Stimulated activated CD4-positive, alpha-beta T cell treated with anti-CD3 and anti-CD28 coated beads, Interleukin-12 subunit alpha, Interleukin-12 subunit beta, amount 100 ng/mL, for 4 hours (primary cell): Measurements from ENCODE around the gene ITPRIPL1.
"Not testable (repeated sequence)": the region's sequence is repeated elsewhere in the genome, so short reads cannot be mapped to it uniquely, and the experiment has no call there.

ENCODE experiments used
- DNase-seq: peaks from one replicate; pipeline ENCODE4 v3.0.0-alpha.2; 2020

The ITPRIPL1 gene, protein sequence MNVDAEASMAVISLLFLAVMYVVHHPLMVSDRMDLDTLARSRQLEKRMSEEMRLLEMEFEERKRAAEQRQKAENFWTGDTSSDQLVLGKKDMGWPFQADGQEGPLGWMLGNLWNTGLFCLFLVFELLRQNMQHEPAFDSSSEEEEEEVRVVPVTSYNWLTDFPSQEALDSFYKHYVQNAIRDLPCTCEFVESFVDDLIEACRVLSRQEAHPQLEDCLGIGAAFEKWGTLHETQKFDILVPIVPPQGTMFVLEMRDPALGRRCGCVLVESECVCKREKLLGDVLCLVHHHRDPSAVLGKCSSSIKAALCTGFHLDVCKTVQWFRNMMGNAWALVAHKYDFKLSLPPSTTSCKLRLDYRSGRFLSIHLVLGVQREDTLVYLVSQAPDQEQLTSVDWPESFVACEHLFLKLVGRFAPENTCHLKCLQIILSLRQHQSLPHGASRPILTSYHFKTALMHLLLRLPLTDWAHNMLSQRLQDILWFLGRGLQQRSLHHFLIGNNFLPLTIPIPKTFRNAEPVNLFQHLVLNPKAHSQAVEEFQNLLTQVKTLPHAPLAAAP

DNA sequence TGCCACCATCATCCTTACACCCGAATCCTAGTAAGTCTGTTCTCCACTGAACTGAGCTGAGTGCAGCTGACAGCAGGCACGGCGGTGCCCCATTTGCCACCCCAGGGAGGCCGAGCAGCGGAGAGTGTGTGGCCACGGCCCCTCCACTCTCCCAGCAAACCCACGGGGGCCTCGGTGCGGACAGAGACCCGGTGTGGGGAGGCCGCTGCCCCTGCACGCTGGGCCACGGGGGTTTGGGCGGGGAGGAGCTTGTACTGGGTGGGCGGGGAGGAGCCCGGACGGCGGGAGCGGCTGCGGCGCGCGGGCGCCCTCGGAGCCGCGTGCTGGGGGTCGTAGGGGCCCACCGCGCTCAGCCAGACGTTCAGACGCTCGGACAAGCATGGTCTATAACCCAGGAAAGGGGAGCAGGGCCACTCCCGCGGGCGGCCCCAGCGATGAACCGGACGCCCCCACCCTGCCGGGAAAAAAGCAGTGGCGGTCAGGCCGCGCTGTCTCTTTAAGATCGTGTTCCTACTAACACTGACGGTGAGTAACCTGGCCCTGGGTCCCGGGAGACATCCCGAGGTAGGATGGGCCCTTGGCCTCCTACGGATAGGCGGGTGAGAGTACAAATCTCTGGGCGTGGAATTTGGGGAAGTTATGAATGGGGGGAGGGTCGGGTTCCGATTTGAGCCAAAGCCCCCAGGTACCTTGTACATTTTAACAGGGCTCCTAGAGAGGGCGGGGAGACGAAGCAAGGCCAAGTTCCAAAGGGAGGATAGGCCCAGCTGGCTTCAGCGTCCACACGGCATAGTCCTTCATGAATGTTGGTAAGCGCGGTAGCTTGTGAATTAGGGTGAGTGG is at the start of gene ITPRIPL1:
TSS of gene ITPRIPL1 (plus strand) at position 277 of the 843 bp plus-strand sequence. CDS start at position 800, 523 bp downstream.
- peak; percentile 44 for DNase-seq

GRCh38 chr2:96276787-96277499 is 48.2 kb upstream of the ITPRIPL1 start:
- DNase-seq: no peak

- DNase-seq: no peak
These were observed 37.8 kb upstream of the ITPRIPL1 start for GRCh38 chr2:96287273-96287856.

DNA sequence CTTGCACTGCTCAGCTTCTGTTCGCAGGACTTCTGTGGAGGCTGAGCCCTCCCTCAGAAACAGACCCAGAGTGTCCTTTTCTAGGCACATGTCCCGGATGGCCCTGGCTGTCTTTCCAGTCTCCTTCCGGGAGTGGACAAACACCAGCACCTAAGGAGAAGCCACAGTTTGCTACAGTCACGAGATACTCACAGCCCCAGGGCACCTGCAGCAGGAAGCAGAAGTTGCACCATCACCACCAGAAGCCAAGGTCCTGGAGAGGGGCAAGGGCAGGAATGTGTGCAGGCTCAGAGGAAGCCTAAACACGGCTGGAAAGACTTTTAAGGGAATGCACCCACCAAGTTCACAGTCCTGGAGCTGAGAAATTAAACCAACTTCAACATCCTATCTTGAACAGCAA is 33.4 kb upstream of the ITPRIPL1 start:
- DNase-seq: no peak

DNA sequence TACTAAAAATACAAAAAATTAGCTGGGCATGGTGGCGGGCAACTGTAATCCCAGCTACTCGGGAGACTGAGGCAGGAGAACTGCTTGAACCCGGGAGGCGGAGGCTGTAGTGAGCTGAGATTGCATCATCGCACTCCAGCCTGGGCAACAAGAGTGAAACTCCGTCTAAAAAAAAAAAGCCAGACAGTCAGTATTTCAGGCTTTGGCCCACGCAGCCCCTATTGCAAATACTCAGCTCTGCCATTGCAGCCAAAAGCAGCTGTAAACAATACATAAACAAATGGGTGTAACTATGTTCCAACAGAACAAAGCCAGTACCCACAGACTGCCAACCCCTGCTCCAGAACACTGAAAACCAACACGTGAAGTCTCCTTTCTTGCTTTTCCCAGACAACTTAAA is 30.8 kb upstream of the ITPRIPL1 start:
- not testable (repeated sequence) for DNase-seq

DNA sequence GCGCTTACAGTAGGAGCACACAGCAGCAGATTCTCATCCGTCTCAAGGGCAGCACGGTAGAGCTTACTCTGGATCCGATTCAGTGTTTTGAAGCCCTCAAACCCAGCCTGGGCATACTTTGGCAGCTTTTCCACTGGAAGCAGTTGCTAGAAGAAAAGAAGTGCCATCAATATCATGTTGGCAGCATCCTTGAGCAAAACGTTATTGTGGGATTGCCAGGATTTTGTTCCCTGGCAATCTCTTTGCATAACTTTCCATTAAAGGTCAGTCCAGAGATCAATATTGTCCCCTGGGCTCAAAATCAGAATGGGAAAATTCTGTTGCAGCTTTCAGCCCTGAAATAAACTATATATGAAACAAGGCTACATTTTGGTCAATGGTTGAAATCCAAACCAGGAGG is 28.2 kb upstream of the ITPRIPL1 start:
- no peak for DNase-seq

DNA sequence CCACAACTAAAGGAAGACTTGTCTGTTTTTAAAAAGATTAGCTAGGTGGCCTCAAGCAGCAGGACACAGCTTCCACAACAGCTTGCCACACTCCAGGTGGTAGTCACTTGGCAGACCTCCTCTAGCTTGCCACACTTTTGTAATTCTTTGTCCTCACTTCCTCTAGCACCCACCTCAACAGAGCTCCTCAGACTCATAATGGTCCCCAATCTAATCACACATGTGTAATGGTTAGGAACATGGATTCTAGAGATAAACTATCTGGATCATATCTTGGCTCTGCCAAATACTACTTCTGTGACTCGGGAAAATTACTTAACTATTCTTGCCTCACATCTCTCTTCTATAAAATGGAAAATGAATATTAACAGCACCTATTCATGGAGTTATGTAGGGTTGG is 23.3 kb upstream of the ITPRIPL1 start:
- no peak for DNase-seq

DNA sequence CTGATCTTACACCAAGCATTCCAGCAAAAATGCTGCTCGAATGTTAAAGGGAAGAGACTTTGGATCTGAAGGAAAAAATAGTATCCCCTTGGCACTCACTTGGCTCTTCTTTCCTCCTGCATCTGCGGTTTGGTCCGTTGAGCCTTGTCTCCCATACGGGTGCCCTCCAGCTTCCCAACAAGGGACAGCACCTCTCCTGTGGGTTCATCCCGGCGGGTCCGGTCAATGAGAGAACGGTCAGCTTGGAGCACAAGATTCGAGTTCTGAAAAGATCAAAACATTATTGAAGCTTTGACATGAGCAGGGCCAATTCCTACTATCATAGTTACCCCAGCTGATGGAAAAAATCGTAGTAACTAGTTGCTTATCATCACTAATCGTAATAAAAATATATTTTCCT is 20.5 kb upstream of the ITPRIPL1 start:
- DNase-seq: no peak

DNA sequence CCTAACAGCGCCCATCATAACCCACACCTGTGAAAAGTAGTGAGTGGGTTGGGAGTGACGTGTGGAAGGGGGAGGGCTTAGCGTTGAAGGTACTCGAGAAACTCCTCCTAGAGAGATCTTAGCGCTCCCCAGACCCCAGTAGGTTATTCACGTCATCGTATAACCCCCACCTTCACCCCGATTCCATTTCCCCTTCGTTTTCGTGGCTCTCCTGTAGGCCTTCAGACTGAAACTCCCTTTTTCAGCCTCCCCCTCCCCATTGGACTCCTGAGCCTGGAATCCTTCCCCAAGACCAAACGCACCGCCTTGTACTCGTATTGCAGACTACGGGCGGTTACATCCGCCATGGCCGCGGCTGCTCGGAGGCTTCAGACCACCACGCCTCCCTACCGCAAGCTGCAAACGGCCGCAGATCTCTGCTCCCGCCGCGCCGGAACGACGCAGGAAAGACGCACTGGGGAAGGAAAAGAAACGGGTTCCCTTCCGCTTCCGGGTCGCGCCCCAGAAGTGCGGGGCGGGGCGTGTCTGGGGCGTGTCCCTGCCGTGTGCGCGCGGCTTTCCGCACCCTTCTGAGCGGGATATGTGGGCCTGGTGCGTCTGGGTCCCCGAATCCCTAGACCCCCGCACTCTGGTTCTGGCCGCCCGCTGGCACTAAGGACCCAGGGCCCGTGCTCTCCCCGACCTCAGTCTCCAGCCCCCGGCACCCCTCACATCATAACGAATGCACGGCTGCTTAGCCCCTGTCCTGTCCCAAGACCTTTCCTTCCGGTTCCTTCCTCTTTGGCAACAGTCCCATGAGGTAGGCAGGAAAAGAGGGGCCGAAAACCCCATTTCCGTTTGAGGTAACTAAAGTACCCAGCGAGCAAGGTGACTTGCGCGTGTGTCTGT is 19.8 kb upstream of the ITPRIPL1 start, which contains the start of gene SNRNP200:
TSS of gene SNRNP200 (minus strand) at position 456 of the 888 bp plus-strand sequence. CDS start at position 347, 109 bp downstream.
- peak; percentile 91 for DNase-seq

GRCh38 chr2:96305979-96306308 is 19.2 kb upstream of the ITPRIPL1 start:
- DNase-seq: peak; percentile 15

GRCh38 chr2:96306370-96306769 is 18.7 kb upstream of the ITPRIPL1 start:
- DNase-seq: no peak

DNA sequence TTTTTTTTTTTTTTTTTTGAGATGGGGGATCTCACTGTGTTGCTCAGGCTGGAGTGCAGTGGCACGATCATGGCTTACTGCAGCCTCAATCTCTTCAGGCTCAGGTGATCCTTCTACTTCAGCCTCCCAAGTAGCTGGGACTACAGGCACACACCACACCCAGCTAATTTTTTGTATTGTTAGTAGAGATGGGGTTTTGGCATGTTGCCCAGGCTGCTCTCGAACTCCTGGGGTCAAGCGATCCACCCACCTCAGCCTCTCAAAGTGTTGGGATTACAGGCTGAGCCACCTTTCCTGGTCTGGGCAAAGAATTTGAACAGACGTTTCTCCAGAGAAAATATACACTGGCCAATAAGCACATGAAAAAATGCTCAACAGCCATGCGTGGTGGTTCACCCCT is 16.9 kb upstream of the ITPRIPL1 start:
- no peak for DNase-seq

GRCh38 chr2:96315005-96315399 is 10.1 kb upstream of the ITPRIPL1 start:
- DNase-seq: no peak

DNA sequence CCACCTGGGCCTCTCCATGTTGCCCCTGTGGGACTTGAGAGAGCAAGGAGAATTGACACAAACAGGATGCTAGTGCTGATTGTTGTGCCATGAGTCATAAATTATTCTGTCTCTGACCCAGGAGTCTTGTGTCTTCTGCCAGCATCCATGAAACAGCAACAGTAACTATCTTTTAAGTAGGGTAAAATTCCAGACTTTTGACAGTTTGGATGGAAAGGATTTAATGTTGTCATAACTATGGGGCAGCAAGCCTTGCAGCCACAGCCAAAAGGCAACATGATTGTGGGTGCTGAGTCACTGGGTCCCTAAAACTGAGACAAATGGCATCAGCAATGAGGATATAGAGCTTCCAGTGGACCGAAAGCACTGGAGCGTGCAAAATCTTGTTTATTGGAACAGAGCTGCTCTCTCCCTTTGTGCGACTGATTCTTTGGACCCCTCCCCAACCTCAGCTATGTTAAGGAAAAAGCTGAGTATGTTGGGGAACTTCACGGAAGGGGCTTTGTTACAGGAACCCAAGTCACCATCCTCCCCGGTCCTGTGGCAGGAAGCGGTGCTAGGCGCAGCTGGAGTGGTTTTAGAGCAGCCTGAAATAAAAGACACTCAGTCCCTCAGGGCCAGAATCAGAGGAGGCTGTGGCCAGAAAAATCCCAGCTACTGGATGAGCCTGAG is 9.6 kb upstream of the ITPRIPL1 start:
- no peak for DNase-seq

GRCh38 chr2:96316999-96317398 is 8.1 kb upstream of the ITPRIPL1 start:
- DNase-seq: no peak

GRCh38 chr2:96317584-96317997 is 7.5 kb upstream of the ITPRIPL1 start:
- no peak for DNase-seq

GRCh38 chr2:96318723-96319122 is 6.4 kb upstream of the ITPRIPL1 start:
- DNase-seq: no peak

- no peak for DNase-seq
These were observed 5.7 kb upstream of the ITPRIPL1 start for GRCh38 chr2:96319396-96319795.

DNA sequence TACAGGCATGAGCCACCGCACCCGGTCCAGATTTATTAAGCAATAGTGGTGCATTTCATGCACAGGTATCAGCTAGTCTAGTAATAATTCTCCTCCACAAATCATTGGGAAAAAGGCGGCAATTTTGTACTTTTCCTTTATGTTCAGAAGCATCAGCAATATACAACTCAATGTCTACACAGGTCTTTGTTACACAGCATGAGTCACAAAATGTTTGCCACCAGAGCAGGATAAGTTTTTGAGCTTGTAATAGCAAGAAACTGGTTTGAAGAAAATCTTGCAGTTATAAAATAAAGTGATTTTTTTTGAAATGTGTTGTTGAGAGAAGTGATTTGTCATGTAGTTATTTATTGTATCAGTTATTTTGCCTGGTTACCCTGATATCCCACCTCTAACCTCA is 4.8 kb upstream of the ITPRIPL1 start:
- no peak for DNase-seq

DNA sequence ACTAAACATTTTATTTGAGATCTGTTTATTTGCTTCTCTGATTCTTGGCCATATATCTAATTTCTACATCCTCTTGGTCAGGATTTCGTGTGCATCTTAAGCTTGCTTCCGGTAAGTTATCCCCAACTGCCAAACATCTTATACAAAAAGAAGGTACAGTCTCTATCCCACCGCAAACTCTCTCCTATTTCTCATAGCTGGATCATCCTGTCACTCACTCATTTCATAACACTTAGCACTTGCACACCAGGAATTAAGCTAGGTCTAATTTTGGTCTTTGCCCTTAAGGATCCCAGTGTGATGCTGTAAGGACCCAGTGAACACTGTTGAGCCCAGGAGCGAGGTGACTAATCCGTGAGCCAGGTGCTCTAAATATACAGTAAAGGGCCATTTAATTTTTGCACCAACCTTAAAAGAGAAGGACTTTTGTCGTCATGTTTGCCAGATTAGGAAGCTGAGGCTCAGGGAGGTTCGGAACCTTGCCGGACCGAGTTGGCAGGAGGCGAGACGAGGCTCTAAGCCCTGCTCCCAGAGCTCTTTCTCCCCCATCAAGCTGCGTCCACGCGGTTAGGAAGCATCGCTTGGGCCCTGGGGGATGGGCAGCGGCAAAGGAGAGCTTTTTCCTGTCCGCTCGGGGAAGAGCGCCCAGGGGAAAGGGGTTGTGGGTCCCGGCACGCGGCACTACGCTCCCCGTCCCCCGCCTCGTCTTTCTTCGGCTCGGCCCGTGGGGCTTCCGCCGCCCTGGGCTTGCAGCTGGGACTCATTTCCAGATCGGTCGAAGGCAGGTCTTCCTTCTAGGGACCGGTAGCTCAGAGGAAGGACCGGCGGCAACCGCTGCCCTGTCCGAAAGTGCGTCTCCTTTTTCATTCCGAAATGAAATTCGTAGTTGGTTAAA is 4.1 kb upstream of the ITPRIPL1 start:
- peak; percentile 29 for DNase-seq
